Measurements from ENCODE around the gene ZNF541.

Gene ZNF541

GRCh38 chr19:47561440-47562057 lies 11.4 kb downstream of the ZNF541 start:
- DNase-seq (ENCODE audit: low read depth, low spot score), result no peak
- Histone ChIP-seq H3K9ac (ENCODE audit: insufficient read length) (no peak overlapping the region), H3K4me3 (no peak overlapping the region), H3K27ac (no peak overlapping the region), H3K9me3 (ENCODE audit: low read depth, low read length) (no peaks in the 10 kb centered on the region), H3K36me3 (ENCODE audit: insufficient read depth, low read length) (no peaks in the 10 kb centered on the region)
- TF ChIP-seq FOXP2 (optimal IDR thresholded peaks at IDR 0.05; ENCODE audit: control extremely low read depth, extremely low read length, insufficient read depth), result no peak

- Histone ChIP-seq H3K36me3 (ENCODE audit: insufficient read depth, low read length) (no peaks in the 10 kb centered on the region), H3K27ac (no peak overlapping the region), H3K9ac (ENCODE audit: insufficient read length) (no peak overlapping the region), H3K4me3 (no peak overlapping the region), H3K9me3 (ENCODE audit: low read depth, low read length) (no peaks in the 10 kb centered on the region)
- DNase-seq (ENCODE audit: low read depth, low spot score), result no peak
- TF ChIP-seq POLR2AphosphoS5 (IDR thresholded peaks at IDR 0.05; ENCODE audit: borderline replicate concordance, low read depth, low read length) (no peak), EZH2 (IDR thresholded peaks at IDR 0.05) (no peak), FOXP2 (optimal IDR thresholded peaks at IDR 0.05; ENCODE audit: control extremely low read depth, extremely low read length, insufficient read depth) (no peak)
Observed at GRCh38 chr19:47560999-47561398, 11.9 kb downstream of the ZNF541 start.

- DNase-seq (ENCODE audit: low read depth, low spot score), result no peak
- TF ChIP-seq EZH2 (IDR thresholded peaks at IDR 0.05) (no peak), POLR2AphosphoS5 (IDR thresholded peaks at IDR 0.05; ENCODE audit: borderline replicate concordance, low read depth, low read length) (no peak), FOXP2 (optimal IDR thresholded peaks at IDR 0.05; ENCODE audit: control extremely low read depth, extremely low read length, insufficient read depth) (no peak)
- Histone ChIP-seq H3K4me3 (no peak overlapping the region), H3K9me3 (ENCODE audit: low read depth, low read length) (no peaks in the 10 kb centered on the region), H3K36me3 (ENCODE audit: insufficient read depth, low read length) (no peaks in the 10 kb centered on the region), H3K27ac (no peak overlapping the region), H3K9ac (ENCODE audit: insufficient read length) (no peak overlapping the region)
Observed at GRCh38 chr19:47550129-47550528, 22.8 kb downstream of the ZNF541 start.

DNA sequence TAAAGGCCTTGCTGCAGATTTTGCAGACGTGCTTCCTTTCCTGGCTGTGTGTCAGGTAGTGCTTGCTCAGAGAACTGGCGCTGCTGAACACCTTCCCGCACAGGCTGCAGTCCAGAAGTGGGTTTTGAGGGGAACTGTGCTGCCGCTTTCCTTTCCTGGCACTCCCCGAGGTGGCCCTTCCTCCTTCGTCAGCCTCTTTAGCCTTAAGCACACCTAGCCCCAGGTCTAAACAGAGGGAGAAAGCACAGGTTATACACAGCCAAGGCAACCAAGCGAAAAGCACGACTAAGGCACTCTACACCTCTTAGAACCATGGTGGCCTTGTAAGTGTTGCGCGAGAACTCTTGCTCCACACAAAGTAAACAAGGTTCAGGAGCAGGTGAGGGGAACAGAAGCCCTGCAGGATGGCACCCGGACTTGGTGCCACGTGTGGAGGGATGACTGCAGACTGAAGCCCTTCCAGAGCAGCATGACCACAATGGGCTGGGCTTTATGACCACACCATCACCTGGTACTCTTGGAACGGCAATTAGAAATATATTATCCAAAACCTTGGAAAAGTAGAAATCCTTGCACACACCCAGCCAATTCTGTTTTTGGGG lies 23.6 kb downstream of the ZNF541 start:
- Histone ChIP-seq H3K9ac (ENCODE audit: insufficient read length) (no peak overlapping the region), H3K4me3 (no peak overlapping the region), H3K9me3 (ENCODE audit: low read depth, low read length) (no peaks in the 10 kb centered on the region), H3K36me3 (ENCODE audit: insufficient read depth, low read length) (no peaks in the 10 kb centered on the region), H3K27ac (no peak overlapping the region)
- no peak for TF ChIP-seq POLR2AphosphoS5 (IDR thresholded peaks at IDR 0.05; ENCODE audit: borderline replicate concordance, low read depth, low read length)
- TF ChIP-seq FOXP2 (optimal IDR thresholded peaks at IDR 0.05; ENCODE audit: control extremely low read depth, extremely low read length, insufficient read depth), result no peak
- no peak for TF ChIP-seq EZH2 (IDR thresholded peaks at IDR 0.05)
- no peak for DNase-seq (ENCODE audit: low read depth, low spot score)

DNA sequence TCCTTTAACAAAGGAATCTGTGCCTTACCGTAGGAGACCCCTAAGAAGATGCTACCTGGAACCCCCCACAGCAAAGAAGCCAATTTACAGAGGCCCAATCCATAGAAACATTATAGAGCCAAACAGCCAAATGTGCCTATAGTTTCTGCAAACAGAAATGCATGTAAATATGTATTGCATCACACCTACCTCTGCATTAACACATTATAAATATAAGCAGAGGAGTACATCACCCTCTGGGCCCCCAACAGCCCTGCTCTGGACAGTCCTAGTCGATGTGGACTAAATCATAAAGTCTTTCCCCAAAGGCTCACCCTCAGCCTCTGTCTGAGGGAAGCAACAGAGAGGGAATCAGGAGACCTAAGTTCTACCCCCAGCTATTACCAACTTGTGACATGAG lies 25.7 kb downstream of the ZNF541 start:
- no peak for TF ChIP-seq FOXP2 (optimal IDR thresholded peaks at IDR 0.05; ENCODE audit: control extremely low read depth, extremely low read length, insufficient read depth)
- no peak for TF ChIP-seq POLR2AphosphoS5 (IDR thresholded peaks at IDR 0.05; ENCODE audit: borderline replicate concordance, low read depth, low read length)
- H3K36me3 ChIP-seq (ENCODE audit: insufficient read depth, low read length), result no peaks in the 10 kb centered on the region
- DNase-seq (ENCODE audit: low read depth, low spot score), result no peak
- no peak overlapping the region for H3K9ac ChIP-seq (ENCODE audit: insufficient read length)
- H3K4me3 ChIP-seq, result no peak overlapping the region
- no peak overlapping the region for H3K27ac ChIP-seq
- H3K9me3 ChIP-seq (ENCODE audit: low read depth, low read length), result no peaks in the 10 kb centered on the region

GRCh38 chr19:47545061-47545948 lies 27.6 kb downstream of the ZNF541 start:
- TF ChIP-seq EZH2 (IDR thresholded peaks at IDR 0.05) (no peak), POLR2AphosphoS5 (IDR thresholded peaks at IDR 0.05; ENCODE audit: borderline replicate concordance, low read depth, low read length) (no peak), FOXP2 (optimal IDR thresholded peaks at IDR 0.05; ENCODE audit: control extremely low read depth, extremely low read length, insufficient read depth) (no peak)
- Histone ChIP-seq H3K36me3 (ENCODE audit: insufficient read depth, low read length) (no peaks in the 10 kb centered on the region), H3K9ac (ENCODE audit: insufficient read length) (no peak overlapping the region), H3K4me3 (no peak overlapping the region), H3K27ac (no peak overlapping the region), H3K9me3 (ENCODE audit: low read depth, low read length) (no peaks in the 10 kb centered on the region)
- DNase-seq (ENCODE audit: low read depth, low spot score), result no peak

DNA sequence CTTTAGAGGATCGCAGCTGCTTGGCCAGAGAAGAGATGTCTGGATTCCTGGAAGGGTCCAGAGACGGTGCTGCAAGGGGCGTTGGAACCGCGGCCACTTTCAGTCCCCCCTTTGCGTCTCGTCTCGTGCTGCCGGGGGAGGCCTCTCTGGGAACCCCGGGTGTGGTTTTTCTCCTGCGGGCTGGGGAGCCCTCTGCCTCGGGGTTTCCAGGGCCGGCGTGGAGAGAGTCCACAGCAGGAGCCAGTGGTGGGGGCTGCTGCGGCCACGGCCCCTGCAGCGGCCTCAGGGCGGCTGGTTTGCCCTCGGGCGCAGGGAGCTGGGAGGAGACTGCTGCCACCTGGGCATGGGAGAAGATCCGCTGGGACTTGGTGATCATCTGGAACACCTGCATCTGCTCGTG lies 28.5 kb downstream of the ZNF541 start:
- TF ChIP-seq POLR2AphosphoS5 (IDR thresholded peaks at IDR 0.05; ENCODE audit: borderline replicate concordance, low read depth, low read length), result no peak
- TF ChIP-seq EZH2 (IDR thresholded peaks at IDR 0.05), result no peak
- TF ChIP-seq FOXP2 (optimal IDR thresholded peaks at IDR 0.05; ENCODE audit: control extremely low read depth, extremely low read length, insufficient read depth), result no peak
- no peak overlapping the region for H3K9ac ChIP-seq (ENCODE audit: insufficient read length)
- no peak overlapping the region for H3K27ac ChIP-seq
- no peak for DNase-seq (ENCODE audit: low read depth, low spot score)
- no peaks in the 10 kb centered on the region for H3K9me3 ChIP-seq (ENCODE audit: low read depth, low read length)
- no peaks in the 10 kb centered on the region for H3K36me3 ChIP-seq (ENCODE audit: insufficient read depth, low read length)
- H3K4me3 ChIP-seq, result no peak overlapping the region

DNA sequence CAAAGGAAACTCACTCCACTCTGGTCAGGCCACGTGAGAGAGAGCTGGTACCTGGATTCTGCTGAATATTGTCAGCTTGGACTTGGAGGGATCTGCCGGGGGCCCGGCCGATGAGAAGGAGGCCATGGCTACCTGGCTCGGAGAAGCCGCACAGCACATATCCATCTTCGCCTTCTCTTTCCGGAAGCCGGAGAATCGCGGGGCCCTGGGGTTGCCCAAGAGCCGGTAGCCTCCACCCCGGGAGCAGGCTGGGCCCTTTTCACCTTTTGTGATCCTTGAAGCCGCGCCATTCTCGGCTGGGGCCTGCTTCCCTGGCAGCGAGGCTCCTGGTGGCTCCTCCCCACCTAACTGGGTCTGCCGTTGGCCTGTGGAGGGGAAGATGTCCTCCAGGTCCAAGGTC lies 28.9 kb downstream of the ZNF541 start:
- H3K36me3 ChIP-seq (ENCODE audit: insufficient read depth, low read length), result no peaks in the 10 kb centered on the region
- TF ChIP-seq POLR2AphosphoS5 (IDR thresholded peaks at IDR 0.05; ENCODE audit: borderline replicate concordance, low read depth, low read length) (no peak), EZH2 (IDR thresholded peaks at IDR 0.05) (no peak), FOXP2 (optimal IDR thresholded peaks at IDR 0.05; ENCODE audit: control extremely low read depth, extremely low read length, insufficient read depth) (no peak)
- no peaks in the 10 kb centered on the region for H3K9me3 ChIP-seq (ENCODE audit: low read depth, low read length)
- DNase-seq (ENCODE audit: low read depth, low spot score), result no peak
- H3K4me3 ChIP-seq, result no peak overlapping the region
- no peak overlapping the region for H3K9ac ChIP-seq (ENCODE audit: insufficient read length)
- no peak overlapping the region for H3K27ac ChIP-seq

All from SK-N-MC (cell line).